ENCODE data around the gene ACTR1A. TPM values are rescaled to one million over a fixed set of nuclear protein-coding genes. Genes with fewer than 3 reads are reported as not detected.

Gene ACTR1A
- total RNA-seq, 4 donors from 2014 or later = 68.0 to 85.6 (median 82.3) TPM

DNA sequence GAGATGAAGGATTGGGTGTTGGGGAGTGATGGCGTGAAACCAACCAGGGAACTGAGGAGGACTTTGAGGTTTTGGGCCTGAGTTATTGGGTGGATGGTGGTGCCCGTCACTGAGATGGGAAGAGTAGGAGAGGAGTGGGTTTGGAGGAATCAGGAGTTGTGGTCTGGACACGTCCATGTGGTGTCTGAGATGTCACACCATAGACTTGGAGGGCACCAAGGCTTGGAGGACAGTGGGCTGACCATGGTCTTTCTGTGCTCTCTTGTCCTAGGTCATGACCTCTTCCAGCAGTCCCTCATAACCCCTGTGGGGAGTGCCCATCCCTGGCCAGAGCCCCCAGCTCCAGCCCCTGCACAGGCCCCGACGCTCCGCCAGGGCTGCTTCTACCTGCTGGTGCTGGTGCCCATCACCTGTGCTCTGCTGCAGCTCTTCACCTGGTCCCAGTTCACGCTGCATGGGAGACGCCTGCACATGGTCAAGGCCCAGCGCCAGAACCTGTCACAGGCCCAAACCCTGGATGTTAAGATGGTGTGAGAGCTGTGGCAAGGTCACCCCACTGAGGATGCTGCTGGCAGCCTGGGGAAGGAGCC, 27.0 kb downstream of the ACTR1A start:
- no peak for DNase-seq
- Histone ChIP-seq H3K27ac (no peak overlapping the region), H3K4me3 (no peak overlapping the region), H3K4me1 (no peaks in the 10 kb centered on the region), H3K27me3 (no peaks in the 10 kb centered on the region), H3K9me3 (no peaks in the 10 kb centered on the region), H3K36me3 (peaks cover 2 to 16% (median 14%) of the 10 kb centered on the region in 3 donors)
- WGBS, 2 donors = 88 to 97% methylated on average over 4 to 7 of the region's 9 CpGs
- TF ChIP-seq, protein P1, sequence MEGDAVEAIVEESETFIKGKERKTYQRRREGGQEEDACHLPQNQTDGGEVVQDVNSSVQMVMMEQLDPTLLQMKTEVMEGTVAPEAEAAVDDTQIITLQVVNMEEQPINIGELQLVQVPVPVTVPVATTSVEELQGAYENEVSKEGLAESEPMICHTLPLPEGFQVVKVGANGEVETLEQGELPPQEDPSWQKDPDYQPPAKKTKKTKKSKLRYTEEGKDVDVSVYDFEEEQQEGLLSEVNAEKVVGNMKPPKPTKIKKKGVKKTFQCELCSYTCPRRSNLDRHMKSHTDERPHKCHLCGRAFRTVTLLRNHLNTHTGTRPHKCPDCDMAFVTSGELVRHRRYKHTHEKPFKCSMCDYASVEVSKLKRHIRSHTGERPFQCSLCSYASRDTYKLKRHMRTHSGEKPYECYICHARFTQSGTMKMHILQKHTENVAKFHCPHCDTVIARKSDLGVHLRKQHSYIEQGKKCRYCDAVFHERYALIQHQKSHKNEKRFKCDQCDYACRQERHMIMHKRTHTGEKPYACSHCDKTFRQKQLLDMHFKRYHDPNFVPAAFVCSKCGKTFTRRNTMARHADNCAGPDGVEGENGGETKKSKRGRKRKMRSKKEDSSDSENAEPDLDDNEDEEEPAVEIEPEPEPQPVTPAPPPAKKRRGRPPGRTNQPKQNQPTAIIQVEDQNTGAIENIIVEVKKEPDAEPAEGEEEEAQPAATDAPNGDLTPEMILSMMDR (IDR thresholded peaks at IDR 0.05) = no peak
- no peak for TF ChIP-seq POLR2A (IDR thresholded peaks at IDR 0.05)
- intact Hi-C loops (cut with DNase I) = no loop called here

DNA sequence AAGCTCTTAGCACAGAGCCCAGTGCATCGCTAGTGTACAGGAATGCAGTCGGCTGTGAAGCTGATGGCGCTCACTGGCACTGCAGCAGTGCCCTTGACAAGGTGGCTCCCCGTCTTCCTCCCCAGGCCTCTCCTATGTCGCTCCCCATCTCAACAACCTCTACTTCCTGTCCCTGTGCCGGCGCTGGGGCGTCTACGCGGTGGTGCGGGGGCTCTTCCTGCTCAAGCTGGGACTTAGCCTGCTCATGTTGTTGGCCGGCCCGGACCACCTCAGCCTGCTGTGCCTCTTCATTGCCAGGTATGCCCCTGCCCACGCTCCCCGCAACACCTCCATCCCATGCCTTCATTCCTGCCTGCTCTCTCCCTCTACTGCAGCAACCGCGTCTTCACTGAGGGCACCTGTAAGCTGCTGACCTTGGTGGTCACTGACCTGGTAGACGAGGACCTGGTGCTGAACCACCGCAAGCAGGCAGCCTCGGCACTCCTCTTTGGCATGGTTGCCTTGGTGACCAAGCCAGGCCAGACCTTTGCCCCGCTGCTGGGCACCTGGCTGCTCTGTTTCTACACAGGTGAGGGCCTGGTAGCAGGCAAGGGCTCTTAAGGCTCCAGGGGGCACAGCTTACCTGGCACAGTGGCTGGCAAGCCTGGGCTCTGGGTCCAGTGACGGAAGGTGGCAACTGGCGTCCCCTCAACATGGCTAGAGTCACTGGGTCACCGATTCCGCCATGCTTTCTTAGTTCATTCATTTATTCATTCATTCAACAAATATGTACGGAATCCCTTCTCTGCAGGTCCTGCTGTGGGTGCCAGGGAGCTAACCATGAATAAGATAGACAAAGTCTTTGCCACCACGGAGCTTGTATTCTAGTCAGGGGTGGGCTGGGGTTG, 28.8 kb downstream of the ACTR1A start:
- no peaks in the 10 kb centered on the region for H3K4me1 ChIP-seq
- no peak for DNase-seq
- no peaks in the 10 kb centered on the region for H3K27me3 ChIP-seq
- intact Hi-C loops (cut with DNase I) = no loop called here
- no peak overlapping the region for H3K27ac ChIP-seq
- no peaks in the 10 kb centered on the region for H3K36me3 ChIP-seq
- WGBS, 2 donors = 83% methylated on average over 18 to 22 of the region's 27 CpGs
- no peak overlapping the region for H3K4me3 ChIP-seq
- no peaks in the 10 kb centered on the region for H3K9me3 ChIP-seq
- TF ChIP-seq POLR2A (IDR thresholded peaks at IDR 0.05) = no peak
- TF ChIP-seq, protein P1 (IDR thresholded peaks at IDR 0.05) = no peak

DNA sequence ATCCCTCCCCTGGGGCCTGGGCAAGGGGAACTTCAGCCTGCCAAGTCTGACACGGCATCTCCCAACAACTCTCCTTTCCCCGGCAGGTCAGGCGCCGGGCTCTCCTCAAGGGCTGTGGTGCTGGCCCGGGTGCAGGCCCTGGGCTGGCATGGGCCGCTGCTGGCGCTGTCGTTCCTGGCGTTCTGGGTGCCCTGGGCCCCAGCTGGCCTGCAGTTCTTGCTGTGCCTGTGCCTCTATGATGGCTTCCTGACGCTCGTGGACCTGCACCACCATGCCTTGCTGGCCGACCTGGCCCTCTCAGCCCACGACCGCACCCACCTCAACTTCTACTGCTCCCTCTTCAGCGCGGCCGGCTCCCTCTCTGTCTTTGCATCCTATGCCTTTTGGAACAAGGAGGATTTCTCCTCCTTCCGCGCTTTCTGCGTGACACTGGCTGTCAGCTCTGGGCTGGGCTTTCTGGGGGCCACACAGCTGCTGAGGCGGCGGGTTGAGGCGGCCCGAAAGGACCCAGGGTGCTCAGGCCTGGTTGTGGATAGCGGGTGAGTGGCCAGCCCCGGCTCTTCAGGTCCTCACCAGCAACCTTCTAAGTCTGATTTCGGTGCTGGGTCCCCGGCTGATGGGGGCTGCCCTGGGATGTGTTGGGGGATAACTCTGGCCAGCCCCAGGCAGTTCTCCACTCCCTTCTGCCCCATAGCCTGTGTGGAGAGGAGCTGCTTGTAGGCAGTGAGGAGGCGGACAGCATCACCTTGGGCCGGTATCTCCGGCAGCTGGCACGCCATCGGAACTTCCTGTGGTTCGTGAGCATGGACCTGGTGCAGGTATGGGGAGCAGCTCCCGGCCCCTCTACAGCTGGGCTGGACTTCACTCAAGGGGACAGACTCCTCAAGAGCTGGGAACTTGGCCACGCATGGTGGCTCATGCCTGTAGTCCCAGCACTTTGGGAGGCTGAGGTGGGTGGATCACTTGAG, 31.6 kb downstream of the ACTR1A start:
- intact Hi-C loops (cut with DNase I) = no loop called here
- H3K36me3 ChIP-seq = no peaks in the 10 kb centered on the region
- 91 to 94% methylated on average over 15 to 24 of the region's 36 CpGs for WGBS, 2 donors
- H3K9me3 ChIP-seq = no peaks in the 10 kb centered on the region
- no peak overlapping the region for H3K4me3 ChIP-seq
- peaks cover 0 to 11% (median 0%) of the 10 kb centered on the region in 3 donors for H3K4me1 ChIP-seq
- DNase-seq = no peak
- H3K27ac ChIP-seq = no peak overlapping the region
- H3K27me3 ChIP-seq = no peaks in the 10 kb centered on the region
- TF ChIP-seq, protein P1 (IDR thresholded peaks at IDR 0.05) = no peak
- no peak for TF ChIP-seq POLR2A (IDR thresholded peaks at IDR 0.05)

DNA sequence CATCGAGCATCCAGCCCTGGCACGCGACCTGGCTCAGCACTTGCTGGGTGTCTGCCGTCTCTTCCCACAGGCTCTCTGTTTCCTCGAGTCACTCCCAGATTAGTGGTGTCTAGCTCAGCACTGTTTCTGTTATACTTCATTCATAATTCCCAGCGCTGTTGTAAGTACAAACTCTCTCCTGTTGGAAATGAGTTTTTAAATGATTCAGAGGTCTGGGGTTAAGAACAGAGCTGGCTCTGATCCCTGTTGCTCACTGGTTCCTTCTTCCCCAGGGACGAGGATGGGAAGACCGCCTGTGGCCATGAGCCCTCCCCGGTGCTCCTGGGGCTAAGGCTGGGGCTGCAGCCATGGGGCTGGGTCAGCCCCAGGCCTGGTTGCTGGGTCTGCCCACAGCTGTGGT, 33.8 kb downstream of the ACTR1A start:
- TF ChIP-seq, protein P1 (IDR thresholded peaks at IDR 0.05) = no peak
- TF ChIP-seq POLR2A (IDR thresholded peaks at IDR 0.05) = no peak
- intact Hi-C loops (cut with DNase I) = no loop called here
- WGBS, 2 donors = 68 to 72% methylated on average over 7 to 9 of the region's 9 CpGs

More for the DNA sequence above, 33.8 kb downstream of the ACTR1A start:
- H3K27ac ChIP-seq = peak overlapping the region in 1 of 4 donors; percentile 14
- no peaks in the 10 kb centered on the region for H3K36me3 ChIP-seq
- no peaks in the 10 kb centered on the region for H3K9me3 ChIP-seq
- no peak for DNase-seq
- no peaks in the 10 kb centered on the region for H3K27me3 ChIP-seq
- peaks cover 0 to 14% (median 0%) of the 10 kb centered on the region in 3 donors for H3K4me1 ChIP-seq
- H3K4me3 ChIP-seq = no peak overlapping the region

All from esophagus squamous epithelium (tissue), 5 donors.